Fibroblast of peridontal ligament (primary cell): ENCODE data around the gene LGALS7B.
"Not testable (repeated sequence)": the region's sequence is repeated elsewhere in the genome, so short reads cannot be mapped to it uniquely, and the experiment has no call there.

ENCODE experiments used
- DNase-seq: peaks from one replicate; pipeline ENCODE4 v3.0.0-alpha.2; 2010; ENCODE audit errors: extremely low read depth

The LGALS7B gene

DNA sequence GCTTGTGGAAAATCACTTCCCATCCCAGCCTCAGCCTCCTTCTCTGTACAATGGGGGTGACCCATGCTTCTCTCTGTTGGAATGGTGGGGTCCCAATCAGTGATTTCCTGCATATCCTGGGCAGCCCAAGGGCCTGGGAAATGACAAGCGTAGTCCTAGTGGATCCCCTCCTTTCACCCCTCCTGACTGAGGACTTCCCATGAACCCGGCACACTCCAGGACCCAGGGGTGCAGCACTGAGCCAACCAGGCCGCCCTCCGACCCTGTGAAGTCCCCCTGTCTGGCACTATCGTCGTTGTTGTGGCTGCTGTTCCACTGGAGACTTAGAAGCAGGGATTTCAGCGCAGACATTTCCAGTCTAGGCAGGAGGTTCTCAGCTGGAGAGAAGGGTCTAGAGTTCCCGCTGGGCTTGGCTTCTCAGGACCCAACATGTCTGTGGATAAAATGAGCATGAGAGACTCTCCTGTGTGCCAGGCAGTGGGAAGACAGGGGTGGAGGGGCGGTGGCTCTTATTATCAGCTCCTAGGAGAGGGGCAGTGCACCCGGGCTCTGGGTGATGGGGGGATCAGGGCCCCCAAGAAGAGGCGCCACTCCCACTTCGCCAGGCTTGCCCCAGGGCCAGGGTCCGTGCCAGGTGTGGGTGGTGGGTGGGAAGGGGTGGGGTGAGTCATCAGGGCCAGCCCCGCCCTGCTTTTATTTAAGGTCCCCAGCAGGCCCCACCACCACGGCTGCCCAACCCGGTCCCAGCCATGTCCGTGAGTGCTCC lies at the start of gene LGALS7B:
Gene LGALS7B (plus strand): TSS at position 723 of the 766 bp plus-strand sequence. CDS start 27 bp downstream, at position 750.
- no peak for DNase-seq

DNA sequence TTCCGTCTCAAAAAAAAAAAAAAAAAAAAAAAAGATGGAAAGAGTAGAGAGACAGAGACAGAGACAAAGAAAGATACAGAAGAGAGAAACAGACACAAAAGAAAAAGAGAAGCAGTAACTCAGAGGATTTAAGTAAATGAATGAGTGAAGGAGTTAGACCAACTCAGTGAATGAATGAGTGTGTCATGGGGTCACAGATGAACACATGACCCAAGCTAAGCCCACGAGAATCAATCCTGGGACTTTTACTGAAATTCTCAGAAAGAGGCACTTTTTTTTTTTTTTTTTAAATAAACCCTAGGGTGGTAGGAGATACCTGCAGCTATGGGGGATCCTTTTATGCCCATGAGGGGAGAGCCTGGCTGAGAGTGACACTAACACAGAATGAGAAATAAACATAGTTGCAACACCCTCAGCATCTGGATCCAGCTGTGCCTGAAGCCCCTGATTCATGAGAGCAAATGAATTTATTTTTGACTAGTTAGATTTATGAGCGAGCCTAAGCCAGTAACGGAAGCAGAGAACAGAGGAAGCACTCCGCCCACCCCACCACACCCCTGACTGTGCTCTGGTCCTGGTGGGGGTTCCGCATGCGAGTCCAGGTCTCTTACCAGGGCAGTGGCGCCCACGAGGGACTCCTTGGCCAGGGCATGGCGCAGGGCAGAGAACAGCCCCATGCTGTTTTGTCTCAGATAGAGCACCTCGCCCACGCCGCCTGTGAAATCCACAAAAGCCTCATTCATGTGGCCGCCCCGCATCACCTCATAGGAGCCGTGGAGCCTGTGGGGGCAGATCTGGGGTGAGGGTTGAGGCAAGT lies 49.4 kb upstream of the LGALS7B start:
- DNase-seq: no peak

DNA sequence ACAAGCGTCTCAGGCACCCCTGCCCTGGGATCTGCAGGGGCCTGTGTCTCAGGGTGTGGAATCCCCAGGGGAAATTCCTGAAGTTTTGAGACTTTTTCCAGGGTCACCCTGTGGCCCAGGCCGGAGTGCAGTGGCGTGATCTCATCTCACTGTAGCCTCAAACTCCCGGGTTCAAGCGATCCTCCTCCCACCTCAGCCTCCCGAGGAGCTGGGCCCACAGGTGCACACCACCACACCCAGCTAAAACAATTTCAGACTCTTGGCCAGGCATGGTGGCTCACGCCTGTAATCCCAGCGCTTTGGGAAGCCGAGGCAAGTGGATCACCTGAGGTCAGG lies 48.8 kb upstream of the LGALS7B start:
- no peak for DNase-seq

DNA sequence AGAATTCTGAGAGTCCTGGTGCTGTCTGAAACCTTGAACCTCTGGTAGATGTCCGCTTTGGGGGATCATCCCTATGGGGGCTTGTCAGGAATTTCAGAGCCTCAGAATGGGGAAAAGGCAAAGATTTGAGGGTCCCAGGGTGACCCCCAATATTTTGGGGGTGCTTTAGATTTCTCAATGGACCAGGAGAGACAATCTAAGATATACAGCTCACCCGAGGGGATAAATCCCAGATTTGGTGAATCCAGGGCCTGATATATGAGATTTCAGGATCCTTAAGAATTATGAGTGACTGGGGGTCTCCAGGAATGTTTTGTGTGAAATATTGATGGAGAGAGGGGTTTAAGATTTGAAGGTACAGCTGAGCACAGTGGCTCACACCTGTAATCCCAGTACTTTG lies 48.1 kb upstream of the LGALS7B start:
- DNase-seq: no peak

DNA sequence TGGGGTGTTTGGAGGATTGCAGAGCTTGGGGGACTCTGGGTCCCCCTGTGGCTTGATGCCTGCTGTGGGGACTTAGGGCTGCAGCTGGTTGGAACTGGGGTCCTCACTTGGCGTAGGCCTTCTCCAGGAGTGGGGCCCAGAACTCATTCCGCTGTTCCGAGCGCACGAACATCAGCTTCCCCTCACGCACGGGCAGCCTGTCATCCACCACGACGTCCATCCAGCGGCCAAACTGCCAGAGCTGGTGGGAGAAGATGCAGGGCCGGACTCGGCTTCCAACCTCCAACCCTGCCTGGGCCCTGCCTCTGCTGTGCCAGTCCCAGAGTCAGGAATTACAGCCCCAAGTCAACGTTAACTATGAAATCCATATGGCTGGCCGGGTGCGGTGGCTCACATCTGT lies 47.3 kb upstream of the LGALS7B start:
- DNase-seq: no peak

DNA sequence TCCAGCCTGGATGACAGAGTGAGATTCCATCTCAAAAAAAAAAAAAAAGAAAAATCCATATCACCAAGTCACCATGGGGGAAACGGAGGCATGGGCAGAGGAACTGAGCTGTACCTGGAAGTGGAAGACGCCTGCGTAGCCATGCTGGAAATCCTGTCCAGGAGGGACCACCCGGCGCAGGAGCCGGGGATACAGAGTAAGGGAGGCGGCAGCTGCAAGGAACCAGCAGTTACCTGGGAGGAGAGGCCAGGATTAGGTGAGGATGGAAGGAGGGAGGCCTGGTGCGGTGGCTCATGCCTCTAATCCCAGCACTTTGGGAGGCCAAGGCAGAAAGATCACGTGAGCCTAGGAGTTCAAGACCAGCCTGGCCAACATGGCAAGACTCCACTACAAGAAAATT lies 46.7 kb upstream of the LGALS7B start:
- no peak for DNase-seq

DNA sequence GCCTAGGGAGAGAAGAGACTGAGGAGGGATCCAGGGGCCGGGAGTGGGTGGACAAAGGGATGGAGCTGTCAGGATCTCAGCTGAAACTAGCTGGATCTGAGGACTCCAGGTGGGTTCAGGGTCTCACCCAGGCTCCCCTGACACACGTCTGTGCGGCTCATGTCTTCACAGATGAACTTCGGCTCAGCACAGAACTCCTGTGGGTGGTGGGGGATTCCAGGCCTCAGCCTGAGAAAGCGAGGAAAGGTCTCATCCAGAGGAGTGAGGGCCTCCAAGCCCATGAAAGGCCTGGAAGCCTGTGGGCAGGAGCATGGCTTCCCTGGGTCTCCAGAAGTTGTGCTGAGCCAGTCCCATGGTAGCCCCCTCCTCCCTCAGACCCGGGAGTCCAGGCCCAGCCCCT lies 46.1 kb upstream of the LGALS7B start:
- no peak for DNase-seq

DNA sequence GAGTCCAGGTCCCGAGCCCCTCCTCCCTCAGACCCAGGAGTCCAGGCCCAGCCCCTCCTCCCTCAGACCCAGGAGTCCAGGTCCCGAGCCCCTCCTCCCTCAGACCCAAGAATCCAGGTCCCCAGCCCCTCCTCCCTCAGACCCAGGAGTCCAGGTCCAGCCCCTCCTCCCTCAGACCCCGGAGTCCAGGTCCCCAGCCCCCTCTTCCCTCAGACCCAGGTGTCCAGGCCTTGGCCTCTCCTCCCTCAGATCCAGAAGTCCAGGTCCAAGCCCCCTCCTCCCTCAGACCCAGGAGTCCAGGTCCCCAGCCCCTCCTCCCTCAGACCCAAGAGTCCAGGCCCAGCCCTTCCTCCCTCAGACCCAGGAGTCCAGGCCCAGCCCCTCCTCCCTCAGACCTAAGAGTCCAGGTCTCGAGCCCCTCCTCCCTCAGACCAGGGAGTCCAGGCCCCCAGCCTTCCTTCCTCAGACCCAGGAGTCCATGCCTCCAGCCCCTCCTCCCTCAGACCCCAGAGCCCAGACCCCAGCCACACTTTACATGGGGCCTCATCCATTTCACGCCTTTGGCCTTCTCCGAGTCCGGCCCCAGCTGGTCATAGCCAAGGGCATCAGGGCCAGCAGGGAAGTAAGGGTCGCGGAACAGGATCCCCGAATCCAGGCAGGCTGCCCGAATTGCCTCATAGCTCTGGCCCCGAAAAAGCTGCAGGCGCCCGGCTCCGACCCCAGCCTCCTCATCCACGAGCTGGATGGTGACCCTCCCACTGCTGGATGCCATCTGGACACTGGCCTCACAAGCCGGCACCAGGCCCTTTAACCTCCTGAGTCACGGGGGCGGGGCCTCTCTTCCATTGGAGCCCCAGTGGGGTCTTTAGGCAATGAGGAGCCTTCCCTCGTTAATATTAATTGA lies 45.4 kb upstream of the LGALS7B start:
- DNase-seq: no peak

DNA sequence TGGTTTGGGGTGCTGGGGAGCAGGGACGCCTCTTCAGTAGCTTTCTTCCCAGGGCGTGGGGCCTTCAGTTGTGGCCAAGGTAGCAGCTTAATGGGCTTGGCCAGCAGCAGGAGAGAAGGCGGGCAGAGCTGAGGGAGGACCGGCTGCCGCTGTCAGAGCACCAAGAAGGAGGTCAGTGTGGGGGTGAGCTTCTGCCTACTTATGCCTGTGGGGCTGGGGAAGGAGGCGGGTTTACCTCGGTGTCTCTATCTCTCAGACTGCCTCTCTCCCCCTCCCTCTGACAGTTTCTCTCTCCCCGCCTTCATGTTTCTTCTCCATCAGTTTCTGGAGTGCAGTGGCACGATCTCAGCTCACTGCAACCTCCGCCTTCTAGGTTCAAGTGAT lies 44.7 kb upstream of the LGALS7B start, which contains the start of gene CAPN12:
Gene CAPN12 (minus strand): TSS at position 177 of the 384 bp plus-strand sequence. CDS start 309 bp downstream, outside the sequence.
- DNase-seq: no peak

DNA sequence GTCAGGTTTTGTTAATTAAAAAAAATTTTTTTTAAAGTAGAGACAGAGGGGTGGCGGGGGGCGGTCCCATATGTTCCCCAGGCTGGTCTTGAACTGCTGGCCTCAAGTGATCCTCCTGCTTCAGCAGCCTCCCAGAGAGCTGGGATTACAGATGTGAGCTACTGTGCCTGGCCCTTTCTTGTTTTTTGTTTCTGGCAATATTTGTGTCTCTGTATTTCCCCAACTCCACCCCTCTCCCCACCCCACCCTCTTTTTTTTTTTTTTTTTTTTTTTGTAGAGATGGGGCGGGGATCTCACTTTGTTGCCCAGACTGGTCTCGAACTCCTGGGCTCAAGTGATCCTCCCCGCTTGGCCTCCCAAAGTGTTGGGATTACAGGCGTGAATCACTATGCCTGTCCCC lies 44.1 kb upstream of the LGALS7B start:
- DNase-seq: no peak

DNA sequence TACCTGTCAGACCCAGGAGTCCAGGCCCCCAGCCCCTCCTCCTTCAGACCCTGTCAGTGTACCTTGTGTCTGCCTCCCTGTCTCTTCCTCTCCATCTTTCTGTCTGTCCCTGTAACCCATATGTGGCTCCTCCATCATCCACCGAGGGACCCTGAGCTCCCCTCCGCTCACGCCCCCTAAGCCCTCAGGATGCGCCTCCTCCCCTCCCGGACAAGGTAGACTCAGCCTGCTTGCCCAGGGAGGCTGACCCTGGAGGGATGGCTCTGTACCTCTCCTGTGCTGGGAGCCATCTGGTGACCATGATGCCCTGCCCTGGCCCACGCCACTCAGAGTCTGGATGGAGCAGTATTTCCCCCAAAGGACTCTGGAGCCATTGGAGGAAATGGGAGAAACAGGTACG lies 43.7 kb upstream of the LGALS7B start:
- DNase-seq: no peak

DNA sequence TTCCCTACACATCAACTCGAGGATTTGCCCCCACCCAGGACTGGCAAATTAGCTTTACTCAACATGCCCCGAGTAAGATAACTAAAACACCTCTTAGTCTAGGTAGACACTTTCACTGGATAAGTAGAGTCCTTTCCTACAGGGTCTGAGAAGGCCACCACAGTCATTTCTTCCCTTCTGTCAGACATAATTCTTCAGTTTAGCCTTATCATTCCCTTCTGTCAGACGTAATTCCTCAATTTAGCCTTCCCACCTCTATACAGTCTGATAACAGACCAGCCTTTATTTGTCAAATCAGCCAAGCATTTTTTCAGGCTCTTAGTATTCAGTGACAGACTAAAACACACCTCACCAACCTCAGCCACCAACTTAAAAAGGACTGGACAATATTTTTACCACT lies 35.2 kb upstream of the LGALS7B start:
- DNase-seq: not testable (repeated sequence)

DNA sequence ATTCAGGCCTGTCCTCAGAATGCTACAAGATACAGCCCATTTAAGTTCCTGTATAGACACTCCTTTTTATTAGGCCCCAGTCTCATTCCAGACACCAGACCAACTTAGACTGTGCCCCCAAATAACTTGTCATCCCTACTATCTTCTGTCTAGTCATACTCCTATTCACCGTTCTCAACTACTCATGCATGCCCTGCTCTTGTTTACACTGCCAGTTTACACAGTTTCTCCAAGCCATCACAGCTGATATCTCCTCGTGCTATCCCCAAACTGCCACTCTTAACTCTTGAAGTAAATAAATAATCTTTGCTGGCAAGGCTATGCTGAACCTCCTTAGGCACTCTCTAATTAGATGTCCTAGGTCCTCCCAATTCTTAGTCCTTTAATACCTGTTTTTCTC lies 34.8 kb upstream of the LGALS7B start:
- not testable (repeated sequence) for DNase-seq

DNA sequence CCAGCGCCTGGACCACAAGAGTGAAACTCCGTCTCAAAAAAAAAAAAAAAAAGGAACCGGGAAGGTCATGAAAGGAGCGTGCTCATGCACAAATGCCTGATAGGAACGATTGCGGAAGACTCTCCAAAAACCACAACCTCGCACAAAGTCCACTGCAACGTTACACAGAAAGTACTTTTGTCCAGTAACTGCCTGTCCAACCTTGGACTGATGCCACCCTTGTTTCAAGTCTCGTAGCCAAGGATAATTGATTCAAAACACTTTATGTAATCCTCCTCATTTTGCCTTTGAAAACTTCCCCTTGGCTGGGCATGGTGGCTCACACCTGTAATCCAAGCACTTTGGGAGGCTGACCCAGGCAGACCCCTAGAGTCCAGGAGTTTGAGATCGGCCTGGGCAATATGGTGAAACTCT lies 29.4 kb upstream of the LGALS7B start:
- no peak for DNase-seq

DNA sequence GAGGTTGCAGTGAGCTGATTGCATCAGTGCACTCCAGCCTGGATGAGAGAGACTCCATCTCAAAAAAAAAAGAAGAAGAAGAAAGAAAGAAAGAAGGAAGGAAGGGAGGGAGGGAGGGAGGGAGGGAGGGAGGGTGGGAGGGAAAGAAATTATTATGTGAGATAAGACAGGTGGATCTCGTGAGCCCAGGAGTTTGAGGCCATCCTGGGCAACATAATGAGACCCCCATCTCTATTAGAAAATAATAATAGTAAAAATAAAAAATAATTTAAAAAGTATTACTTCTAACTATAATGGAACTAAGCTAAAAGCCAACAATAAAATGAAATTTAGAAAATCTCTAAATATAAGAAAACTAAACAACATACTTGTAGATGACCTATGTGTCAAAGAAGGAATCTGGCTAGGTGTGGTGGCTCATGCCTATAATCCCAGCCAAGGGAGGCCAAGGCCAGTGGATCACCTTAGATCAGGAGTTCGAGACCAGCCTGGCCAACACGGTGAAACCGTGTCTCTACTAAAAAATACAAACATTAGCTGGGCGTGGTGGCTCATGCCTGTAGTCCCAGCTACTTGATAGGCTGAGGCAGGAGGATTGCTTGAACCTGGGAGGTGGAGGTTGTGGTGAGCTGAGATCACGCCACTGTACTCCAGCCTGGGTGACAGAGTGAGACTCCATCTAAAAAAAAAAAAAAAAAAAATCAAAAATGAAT lies 28.0 kb upstream of the LGALS7B start:
- not testable (repeated sequence) for DNase-seq

DNA sequence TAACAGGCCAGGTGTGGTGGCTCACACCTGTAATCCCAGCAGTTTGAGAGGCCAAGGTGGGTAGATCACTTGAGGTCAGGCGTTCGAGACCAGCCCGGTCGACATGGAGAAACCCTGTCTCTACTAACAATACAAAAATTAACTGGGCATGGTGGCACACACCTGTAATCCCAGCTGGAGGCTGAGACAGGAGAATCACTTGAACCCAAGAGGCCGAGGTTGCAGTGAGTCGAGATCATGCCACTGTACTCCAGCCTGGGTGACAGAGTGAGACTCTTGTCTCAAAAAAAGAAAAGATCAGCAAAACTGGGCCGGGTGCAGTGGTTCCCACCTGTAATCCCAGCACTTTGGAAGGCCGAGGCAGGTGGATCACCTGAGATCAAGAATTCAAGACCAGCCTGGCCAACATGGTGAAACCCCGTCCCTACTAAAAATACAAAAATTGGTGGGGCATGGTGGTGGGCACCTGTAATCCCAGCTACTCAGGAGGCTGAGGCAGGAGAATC lies 27.1 kb upstream of the LGALS7B start:
- DNase-seq: not testable (repeated sequence)

DNA sequence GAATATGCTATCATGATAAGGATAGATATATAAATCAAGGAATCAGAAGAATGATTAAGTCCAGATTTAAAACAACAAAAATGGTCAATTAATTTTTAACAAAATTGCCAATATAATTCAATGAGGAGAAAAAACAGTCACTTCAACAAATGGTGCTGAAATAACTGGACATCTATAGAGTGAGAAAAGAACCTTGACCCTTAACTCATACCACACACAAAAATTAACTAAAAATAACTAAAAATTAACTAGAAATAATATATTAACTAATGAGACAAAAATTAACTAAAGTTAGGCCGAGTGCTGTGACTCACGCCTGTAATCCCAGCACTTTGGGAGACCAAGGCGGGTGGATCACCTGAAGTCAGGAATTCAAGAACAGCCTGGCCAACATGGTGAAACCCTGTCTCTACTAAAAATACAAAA lies 25.2 kb upstream of the LGALS7B start:
- DNase-seq: no peak

DNA sequence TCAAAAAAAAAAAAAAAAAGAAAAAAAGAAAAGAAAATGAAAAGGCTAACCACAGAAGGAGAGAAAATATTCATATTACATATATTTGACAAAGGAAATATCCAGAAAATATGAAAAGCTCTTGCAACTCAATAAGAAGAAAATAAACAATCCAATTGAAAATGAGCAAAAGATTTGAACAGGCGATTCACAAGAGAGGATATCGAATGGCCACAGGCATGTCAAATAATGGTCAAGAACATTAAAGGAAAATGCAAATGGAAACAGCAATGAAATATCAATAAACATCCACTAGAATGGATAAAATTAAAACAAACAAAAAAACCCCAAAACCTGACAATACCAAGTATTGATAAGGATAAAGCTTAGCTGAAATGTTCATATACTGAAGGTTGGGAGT lies 23.8 kb upstream of the LGALS7B start:
- no peak for DNase-seq

DNA sequence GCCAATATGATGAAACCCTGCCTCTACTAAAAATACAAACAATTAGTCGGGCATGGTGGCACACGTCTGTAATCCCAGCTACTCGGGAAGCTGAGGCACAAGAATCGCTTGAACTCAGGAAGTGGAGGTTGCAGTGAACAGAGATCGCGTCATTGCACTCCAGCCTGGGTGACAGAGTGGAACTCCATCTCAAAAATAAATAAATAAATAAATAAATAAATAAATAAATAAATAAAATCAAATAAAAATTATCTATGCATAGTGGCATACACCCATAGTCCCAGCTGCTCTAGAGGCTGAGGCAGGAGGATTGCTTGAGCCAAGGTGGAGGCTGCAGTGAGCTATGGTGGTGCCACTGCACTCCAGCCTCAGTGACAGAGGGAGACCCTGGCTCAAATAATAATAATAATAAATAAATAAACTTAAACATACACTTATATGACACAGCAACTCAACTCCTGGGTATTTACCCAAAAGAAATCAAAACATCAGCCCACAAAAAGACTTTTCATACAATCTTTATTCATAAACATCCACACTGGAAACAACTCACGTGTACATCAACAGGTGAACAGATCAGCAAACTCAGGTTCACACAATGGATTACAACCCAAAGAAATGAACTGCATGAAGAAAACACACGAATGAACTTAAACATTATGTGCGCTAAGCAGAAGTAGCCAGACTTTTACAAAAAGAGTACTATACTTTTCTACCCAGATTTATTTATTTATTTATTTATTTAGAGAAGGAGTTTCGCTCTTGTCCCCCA lies 22.5 kb upstream of the LGALS7B start:
- DNase-seq: no peak

DNA sequence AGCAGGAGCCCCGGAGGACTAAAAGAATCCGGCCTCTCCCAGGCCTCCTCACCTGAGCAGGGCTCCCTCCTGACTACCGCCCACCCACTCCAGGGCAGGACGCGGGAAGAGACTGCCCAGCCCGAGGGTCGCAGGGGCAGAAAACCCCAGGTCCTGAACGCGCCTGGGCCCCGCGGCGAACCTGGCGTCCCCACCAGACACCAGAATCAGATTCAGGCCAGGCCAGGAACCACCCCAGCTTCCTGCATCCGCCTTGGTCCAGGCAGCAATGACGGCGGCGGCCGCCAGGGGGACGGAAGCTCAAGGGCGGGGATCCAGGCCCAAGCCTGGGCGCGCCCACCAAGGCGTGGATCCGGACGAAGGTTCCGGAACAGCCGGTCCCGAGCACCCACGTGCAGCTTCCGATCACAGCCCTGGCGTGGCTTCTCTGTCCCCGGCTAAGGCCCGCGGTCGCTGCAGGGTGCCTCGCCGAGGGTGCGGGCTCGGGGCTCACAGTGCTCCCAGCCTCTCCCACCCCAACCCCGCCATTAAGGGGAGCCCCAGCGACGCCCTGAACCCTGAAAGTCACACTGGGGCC lies 19.3 kb upstream of the LGALS7B start:
- peak; percentile 49 for DNase-seq
